Activated T-cell treated with anti-CD3 and anti-CD28 coated beads for 24 hours (primary cell): ENCODE results near the gene JAK3.
"Not testable (repeated sequence)": the region's sequence is repeated elsewhere in the genome, so short reads cannot be mapped to it uniquely, and the experiment has no call there.

ENCODE experiments used
- DNase-seq: peaks from one replicate; pipeline ENCODE4 v3.0.0-alpha.2; 2020; ENCODE audit warnings: low read depth

The JAK3 gene

DNA sequence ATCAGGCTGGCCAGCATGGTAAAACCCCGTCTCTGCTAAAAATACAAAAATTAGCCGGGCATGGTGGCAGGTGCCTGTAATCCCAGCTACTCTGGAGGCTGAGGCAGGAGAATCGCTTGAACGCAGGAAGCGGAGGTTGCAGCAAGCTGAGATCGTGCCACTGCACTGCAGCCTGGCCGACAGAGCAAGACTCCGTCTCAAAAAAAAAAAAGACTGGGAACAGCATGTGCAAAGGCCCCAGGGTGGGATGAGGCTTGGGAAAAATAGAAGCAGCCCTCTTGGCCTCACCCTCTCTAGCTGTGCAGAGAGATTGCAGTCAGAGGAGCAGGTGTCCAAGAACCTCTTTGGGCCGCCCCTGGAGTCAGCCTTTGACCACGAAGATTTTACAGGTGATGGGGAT is 69.9 kb downstream of the JAK3 start:
- DNase-seq: not testable (repeated sequence)

DNA sequence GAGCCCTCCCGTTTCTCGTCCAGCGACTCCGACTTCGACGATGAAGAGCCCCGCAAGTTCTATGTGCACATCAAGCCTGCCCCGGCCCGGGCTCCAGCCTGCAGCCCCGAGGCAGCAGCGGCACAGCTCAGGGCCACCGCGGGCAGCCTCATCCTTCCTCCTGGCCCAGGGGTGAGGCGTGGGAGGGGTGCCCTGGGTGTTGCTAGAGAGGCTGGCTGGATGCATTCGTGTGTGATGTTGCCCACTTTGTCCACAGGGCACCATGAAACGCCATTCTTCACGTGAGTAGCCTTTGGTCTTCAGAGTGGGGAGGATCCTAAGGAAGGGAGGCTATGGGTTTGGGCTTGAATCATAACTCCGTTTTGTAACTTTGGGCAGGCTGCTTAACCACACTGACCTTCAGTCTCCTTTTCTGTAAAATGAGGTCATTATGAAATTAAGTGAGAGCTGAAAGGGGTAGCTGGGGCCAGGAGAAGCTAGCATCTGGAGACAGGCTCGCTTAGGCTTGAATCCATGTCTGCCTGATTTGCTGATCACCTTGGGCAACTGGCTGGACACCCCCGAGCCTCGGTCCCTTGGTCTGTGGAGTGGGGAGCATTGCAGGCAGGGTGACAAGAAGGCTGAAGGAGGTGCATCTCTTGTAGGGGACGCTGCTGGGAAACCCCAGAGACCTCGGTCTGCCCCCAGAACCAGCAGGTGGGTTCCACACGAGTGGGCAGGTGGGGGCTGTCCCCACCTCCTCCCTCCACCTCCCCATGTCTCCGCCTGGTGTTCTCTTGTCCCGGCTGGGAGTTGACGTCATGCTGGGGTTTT is 71.6 kb downstream of the JAK3 start:
- no peak for DNase-seq

- no peak for DNase-seq
These were observed 72.4 kb downstream of the JAK3 start for GRCh38 chr19:17775245-17775927.
